Tibial nerve (tissue), 4 donors: ENCODE results near the gene LDB1.

Experiments
- CTCF ChIP-seq, 5 experiments: fragments of 200-600 bp in 3 of 5; fragments of 450-650 bp in 2 of 5; sonication (generic) in 3 of 5; IDR thresholded peaks; one replicate each; pipeline ENCODE4 v1.5.1; 2016 to 2019; ENCODE audit warnings: antibody characterized with exemption in 5 of 5, mild to moderate bottlenecking in 3 of 5, moderate library complexity in 2 of 5
- EP300 ChIP-seq, 2 donors: sonication (generic); formaldehyde crosslinking; IDR thresholded peaks; one replicate each; pipeline ENCODE4 v1.6.1; 2017; ENCODE audit warnings: antibody characterized with exemption in 2 of 2, mild to moderate bottlenecking in 1 of 2
- POLR2A ChIP-seq, 2 donors: fragments of 450-650 bp; IDR thresholded peaks; one replicate each; pipeline ENCODE4 v1.6.1; 2017; ENCODE audit warnings: antibody characterized with exemption in 2 of 2, mild to moderate bottlenecking in 2 of 2, moderate library complexity in 2 of 2

- no peak for TF ChIP-seq POLR2A (IDR thresholded peaks at IDR 0.05)
- no peak for TF ChIP-seq CTCF (IDR thresholded peaks at IDR 0.05)
- no peak for TF ChIP-seq EP300 (IDR thresholded peaks at IDR 0.05)
These were observed 29.4 kb downstream of the LDB1 start for GRCh38 chr10:102090772-102091171.
